HCT116 (cell line): ENCODE measurements around the gene SOD3. TPM values are rescaled to one million over a fixed set of nuclear protein-coding genes. Genes with fewer than 3 reads are reported as not detected.

ENCODE experiments used
- ATAC-seq: fragments of 200-7000 bp; cut with Tn5 transposase; 2 replicates; pipeline ENCODE4 v1.9.1; 2020; ENCODE audit warnings: mild to moderate bottlenecking, moderate library complexity
- BruUV-seq: library from RNA; stranded (reverse); fragments of 400-500 nt; replicated peaks from 2 replicates; lab custom pipeline; 2021; lab: Mats Ljungman, UMichigan
- CTCF ChIA-PET: fragments of 300-600 bp; sonication (Branson Sonifier 250); formaldehyde crosslinking; loops from one replicate; lab custom pipeline; 2021; ENCODE audit warnings: antibody characterized with exemption; lab: Charles Lee
- POLR2A ChIA-PET: fragments of 300-600, 350-600 bp; sonication (Branson Sonifier 250); formaldehyde crosslinking; loops from one replicate; lab custom pipeline; 2021; ENCODE audit warnings: antibody characterized with exemption; lab: Charles Lee
- RAD21 ChIA-PET, 2 experiments: fragments of 300-600 bp; sonication (Branson Sonifier 250); formaldehyde crosslinking; loops; one replicate each; lab custom pipeline; 2023; ENCODE audit warnings: low total read pairs in 2 of 2; ENCODE audit not compliant: uncharacterized antibody in 2 of 2, unreplicated experiment in 2 of 2, low non-redundant PET in 1 of 2; lab: Charles Lee
- DNase-seq: peaks from one replicate; pipeline ENCODE4 v3.0.0-alpha.2; 2010; ENCODE audit warnings: low read depth, low spot score
- H2AFZ ChIP-seq: fragments of 200-600 bp; shearing (Covaris generic), sonication (generic); 2 replicates; pipeline ENCODE4 v1.6.1; 2017; ENCODE audit warnings: low read depth, mixed run types, mixed read lengths, antibody characterized with exemption, low read length; ENCODE audit not compliant: poor library complexity, severe bottlenecking
- H3K27ac ChIP-seq: 2 replicates; pipeline ENCODE4 v1.5.1; 2012; ENCODE audit warnings: low read depth, low read length
- H3K27me3 ChIP-seq: fragments of 200-600 bp; sonication (generic); 2 replicates; pipeline ENCODE4 v1.6.1; 2016; ENCODE audit warnings: mixed run types, low read length, mixed read lengths; ENCODE audit not compliant: insufficient read depth
- H3K36me3 ChIP-seq, 2 experiments: fragments of 200-500 bp in 1 of 2; fragments of 200-600 bp in 1 of 2; sonication (Bioruptor generic) in 1 of 2; sonication (generic) in 1 of 2; 2 replicates each; pipeline versions ENCODE4 v1.5.1 to v1.6.1; 2014 to 2016; ENCODE audit warnings: low read length in 2 of 2, inconsistent platforms in 1 of 2, mixed read lengths in 1 of 2, mixed run types in 1 of 2; ENCODE audit not compliant: insufficient read depth in 2 of 2, control insufficient read depth in 1 of 2
- H3K4me1 ChIP-seq, 2 experiments: fragments of 200-600 bp in 1 of 2; sonication (generic) in 1 of 2; 2 replicates each; pipeline versions ENCODE4 v1.5.1 to v1.6.1; 2012 to 2017; ENCODE audit warnings: low read length in 2 of 2, inconsistent platforms in 1 of 2, mild to moderate bottlenecking in 1 of 2, mixed read lengths in 1 of 2, mixed run types in 1 of 2, moderate library complexity in 1 of 2; ENCODE audit not compliant: insufficient read depth in 2 of 2, control insufficient read depth in 1 of 2
- H3K4me2 ChIP-seq: fragments of 200-600 bp; sonication (generic); 2 replicates; pipeline ENCODE4 v1.6.1; 2017; ENCODE audit warnings: mixed run types, low read length, mixed read lengths
- H3K4me3 ChIP-seq, 2 experiments: fragments of 200-600 bp in 1 of 2; sonication (generic) in 1 of 2; replicated peaks in 1 of 2; 2 replicates each; pipeline ENCODE4 v1.5.1; 2011 to 2016; ENCODE audit warnings: low read length in 2 of 2, control low read depth in 1 of 2, low read depth in 1 of 2, mild to moderate bottlenecking in 1 of 2, mixed read lengths in 1 of 2, mixed run types in 1 of 2
- H3K79me2 ChIP-seq: fragments of 200-600 bp; sonication (generic); 2 replicates; pipeline ENCODE4 v1.6.1; 2017; ENCODE audit warnings: mild to moderate bottlenecking, mixed run types, low read length, moderate library complexity, mixed read lengths; ENCODE audit not compliant: insufficient read depth
- H3K9ac ChIP-seq: fragments of 200-600 bp; sonication (generic); 2 replicates; pipeline ENCODE4 v1.6.1; 2016; ENCODE audit warnings: low read length, mixed read lengths
- H3K9me2 ChIP-seq: fragments of 200-600 bp; sonication (generic), shearing (Covaris generic); 2 replicates; pipeline ENCODE4 v1.6.1; 2017; ENCODE audit warnings: mixed run types, mild to moderate bottlenecking, moderate library complexity; ENCODE audit not compliant: insufficient read depth
- H3K9me3 ChIP-seq, 2 experiments: fragments of 200-500 bp in 1 of 2; fragments of 200-600 bp in 1 of 2; sonication (Bioruptor generic) in 1 of 2; sonication (generic) in 1 of 2; 2 replicates each; pipeline ENCODE4 v1.6.1; 2014 to 2017; ENCODE audit warnings: low read length in 2 of 2, mixed read lengths in 2 of 2, inconsistent platforms in 1 of 2, low read depth in 1 of 2, mild to moderate bottlenecking in 1 of 2, mixed run types in 1 of 2, moderate library complexity in 1 of 2; ENCODE audit not compliant: control insufficient read depth in 1 of 2, insufficient read depth in 1 of 2
- H4K20me1 ChIP-seq: fragments of 200-600 bp; sonication (generic), shearing (Covaris generic); 2 replicates; pipeline ENCODE4 v1.6.1; 2017; ENCODE audit warnings: mixed run types, mild to moderate bottlenecking, moderate library complexity; ENCODE audit not compliant: insufficient read depth
- CBX3 ChIP-seq: IDR thresholded peaks from 2 replicates; pipeline ENCODE4 v1.6.1; 2012; ENCODE audit warnings: low read depth
- CEBPB ChIP-seq: IDR thresholded peaks from 2 replicates; pipeline ENCODE4 v1.6.1; 2012; ENCODE audit warnings: low read depth
- ELF1 ChIP-seq: IDR thresholded peaks from 2 replicates; pipeline ENCODE4 v1.6.1; 2012; ENCODE audit warnings: low read depth, borderline replicate concordance
- EZH2 ChIP-seq: fragments of 200-600 bp; sonication (generic); IDR thresholded peaks from 2 replicates; pipeline ENCODE4 v1.6.1; 2017; ENCODE audit warnings: antibody characterized with exemption, mixed run types
- EZH2phosphoT487 ChIP-seq: fragments of 200-600 bp; IDR thresholded peaks from 2 replicates; pipeline ENCODE4 v1.6.1; 2018; ENCODE audit warnings: antibody characterized with exemption, borderline replicate concordance
- FOSL1 ChIP-seq: IDR thresholded peaks from 2 replicates; pipeline ENCODE4 v1.6.1; 2012; ENCODE audit warnings: low read depth
- JUND ChIP-seq: IDR thresholded peaks from 2 replicates; pipeline ENCODE4 v1.6.1; 2012
- RAD21 ChIP-seq: IDR thresholded peaks from 2 replicates; pipeline ENCODE4 v1.6.1; 2012; ENCODE audit warnings: low read depth, mild to moderate bottlenecking
- SP1 ChIP-seq: IDR thresholded peaks from 2 replicates; pipeline ENCODE4 v1.6.1; 2012; ENCODE audit warnings: low read depth
- SRF ChIP-seq: IDR thresholded peaks from 2 replicates; pipeline ENCODE4 v1.6.1; 2012; ENCODE audit warnings: low read depth
- YY1 ChIP-seq: IDR thresholded peaks from 2 replicates; pipeline ENCODE4 v1.6.1; 2011; ENCODE audit warnings: low read length, low read depth, moderate library complexity, mild to moderate bottlenecking; ENCODE audit not compliant: insufficient replicate concordance; ENCODE audit errors: extremely low read depth
- ZFX ChIP-seq: fragments of 450-650 bp; IDR thresholded peaks from 2 replicates; pipeline ENCODE4 v1.6.1; 2017
- ZNF274 ChIP-seq: fragments of 200-500 bp; sonication (Bioruptor generic); IDR thresholded peaks from 2 replicates; pipeline ENCODE4 v1.6.1; 2014; ENCODE audit warnings: mild to moderate bottlenecking, low read depth, low read length, inconsistent platforms
- intact Hi-C: fragments of 100-400 bp; cut with micrococcal nuclease; formaldehyde crosslinking; loops from 2 replicates; pipeline ENCODE4 v1.10.0; 2022
- total RNA-seq: library from RNA; stranded (reverse); gene quantifications from one replicate; pipeline ENCODE4 v1.2.1, GENCODE V29; 2021; ENCODE audit not compliant: unreplicated experiment
- TF ChIP-seq, protein P1 (sequence below), 3 experiments: fragments of 200-600 bp in 1 of 3; sonication (generic) in 1 of 3; IDR thresholded peaks in 2 of 3; conservative IDR thresholded peaks in 1 of 3; 2 replicates each; pipeline ENCODE4 v1.5.1; 2012 to 2017; ENCODE audit warnings: low read depth in 2 of 3, low read length in 2 of 3, antibody characterized with exemption in 1 of 3, borderline replicate concordance in 1 of 3, control low read depth in 1 of 3, mild to moderate bottlenecking in 1 of 3, mixed read lengths in 1 of 3, mixed run types in 1 of 3, moderate library complexity in 1 of 3; ENCODE audit not compliant: insufficient read depth in 1 of 3
- TF ChIP-seq, protein P2 (sequence below): IDR thresholded peaks from 2 replicates; pipeline ENCODE4 v1.6.1; 2012
- TF ChIP-seq, protein P3 (sequence below): IDR thresholded peaks from 2 replicates; pipeline ENCODE4 v1.6.1; 2012; ENCODE audit warnings: low read depth

SOD3 gene
- total RNA-seq, 1 experiment from 2014 or later: 0.25 TPM

DNA sequence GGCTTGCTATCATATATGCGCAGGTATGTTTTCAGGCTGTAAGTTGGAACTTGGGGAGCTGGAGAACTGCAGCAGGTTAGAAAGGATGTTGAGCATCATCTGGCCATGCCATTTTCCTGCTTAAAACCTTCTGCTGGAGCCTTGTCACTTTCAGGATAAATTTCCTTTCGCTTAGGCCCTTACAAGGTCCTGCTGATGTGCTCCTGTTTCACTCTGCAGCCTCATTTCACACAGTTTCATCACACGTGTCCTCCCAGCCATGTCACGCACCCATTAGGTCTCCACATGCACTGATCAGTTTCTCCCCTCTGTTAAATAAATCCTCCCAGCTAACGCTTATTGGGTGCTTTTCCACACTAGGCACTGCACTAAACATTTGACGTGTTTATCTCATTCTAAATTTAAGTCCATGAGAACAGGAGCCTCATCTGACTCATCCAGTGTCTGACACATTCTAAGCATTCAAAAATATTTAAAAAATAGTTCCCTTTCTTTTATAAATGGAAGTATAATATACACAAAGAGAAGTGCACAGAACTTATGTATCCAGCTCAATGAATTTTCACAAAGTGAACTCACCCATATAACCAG lies 14.5 kb downstream of the SOD3 start:
- Histone ChIP-seq H3K79me2 (no peaks in the 10 kb centered on the region), H4K20me1 (no peaks in the 10 kb centered on the region), H3K27me3 (no peaks in the 10 kb centered on the region), H3K9me3 (no peaks in the 10 kb centered on the region), H3K9me2 (no peaks in the 10 kb centered on the region), H2AFZ (no peak overlapping the region), H3K4me2 (no peak overlapping the region), H3K27ac (no peak overlapping the region), H3K4me1 (no peaks in the 10 kb centered on the region), H3K4me3 (no peak overlapping the region), H3K36me3 (no peaks in the 10 kb centered on the region), H3K9ac (no peak overlapping the region)
- ATAC-seq (no peak), DNase-seq (no peak)
- ChIA-PET RAD21 (no interaction called here), POLR2A (no interaction called here), CTCF (no interaction called here)
- TF ChIP-seq RAD21: no peak
- TF ChIP-seq CBX3: no peak
- TF ChIP-seq, protein P1, sequence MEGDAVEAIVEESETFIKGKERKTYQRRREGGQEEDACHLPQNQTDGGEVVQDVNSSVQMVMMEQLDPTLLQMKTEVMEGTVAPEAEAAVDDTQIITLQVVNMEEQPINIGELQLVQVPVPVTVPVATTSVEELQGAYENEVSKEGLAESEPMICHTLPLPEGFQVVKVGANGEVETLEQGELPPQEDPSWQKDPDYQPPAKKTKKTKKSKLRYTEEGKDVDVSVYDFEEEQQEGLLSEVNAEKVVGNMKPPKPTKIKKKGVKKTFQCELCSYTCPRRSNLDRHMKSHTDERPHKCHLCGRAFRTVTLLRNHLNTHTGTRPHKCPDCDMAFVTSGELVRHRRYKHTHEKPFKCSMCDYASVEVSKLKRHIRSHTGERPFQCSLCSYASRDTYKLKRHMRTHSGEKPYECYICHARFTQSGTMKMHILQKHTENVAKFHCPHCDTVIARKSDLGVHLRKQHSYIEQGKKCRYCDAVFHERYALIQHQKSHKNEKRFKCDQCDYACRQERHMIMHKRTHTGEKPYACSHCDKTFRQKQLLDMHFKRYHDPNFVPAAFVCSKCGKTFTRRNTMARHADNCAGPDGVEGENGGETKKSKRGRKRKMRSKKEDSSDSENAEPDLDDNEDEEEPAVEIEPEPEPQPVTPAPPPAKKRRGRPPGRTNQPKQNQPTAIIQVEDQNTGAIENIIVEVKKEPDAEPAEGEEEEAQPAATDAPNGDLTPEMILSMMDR (IDR thresholded peaks at IDR 0.05 in 2 of 3, conservative IDR thresholded peaks at IDR 0.05 in 1 of 3; ENCODE audit: borderline replicate concordance in 1 of 3, insufficient read depth in 1 of 3, low read depth in 2 of 3, low read length in 2 of 3): no peak
- no peak for TF ChIP-seq SRF
- TF ChIP-seq ZFX: no peak
- TF ChIP-seq, protein P2, sequence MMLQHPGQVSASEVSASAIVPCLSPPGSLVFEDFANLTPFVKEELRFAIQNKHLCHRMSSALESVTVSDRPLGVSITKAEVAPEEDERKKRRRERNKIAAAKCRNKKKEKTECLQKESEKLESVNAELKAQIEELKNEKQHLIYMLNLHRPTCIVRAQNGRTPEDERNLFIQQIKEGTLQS: no peak
- TF ChIP-seq, protein P3, sequence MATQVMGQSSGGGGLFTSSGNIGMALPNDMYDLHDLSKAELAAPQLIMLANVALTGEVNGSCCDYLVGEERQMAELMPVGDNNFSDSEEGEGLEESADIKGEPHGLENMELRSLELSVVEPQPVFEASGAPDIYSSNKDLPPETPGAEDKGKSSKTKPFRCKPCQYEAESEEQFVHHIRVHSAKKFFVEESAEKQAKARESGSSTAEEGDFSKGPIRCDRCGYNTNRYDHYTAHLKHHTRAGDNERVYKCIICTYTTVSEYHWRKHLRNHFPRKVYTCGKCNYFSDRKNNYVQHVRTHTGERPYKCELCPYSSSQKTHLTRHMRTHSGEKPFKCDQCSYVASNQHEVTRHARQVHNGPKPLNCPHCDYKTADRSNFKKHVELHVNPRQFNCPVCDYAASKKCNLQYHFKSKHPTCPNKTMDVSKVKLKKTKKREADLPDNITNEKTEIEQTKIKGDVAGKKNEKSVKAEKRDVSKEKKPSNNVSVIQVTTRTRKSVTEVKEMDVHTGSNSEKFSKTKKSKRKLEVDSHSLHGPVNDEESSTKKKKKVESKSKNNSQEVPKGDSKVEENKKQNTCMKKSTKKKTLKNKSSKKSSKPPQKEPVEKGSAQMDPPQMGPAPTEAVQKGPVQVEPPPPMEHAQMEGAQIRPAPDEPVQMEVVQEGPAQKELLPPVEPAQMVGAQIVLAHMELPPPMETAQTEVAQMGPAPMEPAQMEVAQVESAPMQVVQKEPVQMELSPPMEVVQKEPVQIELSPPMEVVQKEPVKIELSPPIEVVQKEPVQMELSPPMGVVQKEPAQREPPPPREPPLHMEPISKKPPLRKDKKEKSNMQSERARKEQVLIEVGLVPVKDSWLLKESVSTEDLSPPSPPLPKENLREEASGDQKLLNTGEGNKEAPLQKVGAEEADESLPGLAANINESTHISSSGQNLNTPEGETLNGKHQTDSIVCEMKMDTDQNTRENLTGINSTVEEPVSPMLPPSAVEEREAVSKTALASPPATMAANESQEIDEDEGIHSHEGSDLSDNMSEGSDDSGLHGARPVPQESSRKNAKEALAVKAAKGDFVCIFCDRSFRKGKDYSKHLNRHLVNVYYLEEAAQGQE: no peak
- no peak for TF ChIP-seq EZH2
- no peak for TF ChIP-seq EZH2phosphoT487
- TF ChIP-seq CEBPB: no peak
- TF ChIP-seq SP1: no peak
- TF ChIP-seq YY1: no peak
- no peak for TF ChIP-seq FOSL1
- TF ChIP-seq ELF1: no peak
- TF ChIP-seq JUND: no peak
- no peak for TF ChIP-seq ZNF274
- intact Hi-C loops: no loop called here
- no TSS peak for BruUV-seq
